Measurements from ENCODE around the gene ORC1. TPM values are rescaled to one million over a fixed set of nuclear protein-coding genes. Genes with fewer than 3 reads are reported as not detected.

Gene ORC1
- total RNA-seq (2014; rRNA removed; shearing (Covaris generic)) (1.9 and 3.4 TPM in 2 replicates), polyA plus RNA-seq (2016; fragmentation: Nextera tagmentation; extraction: Ambion mirVana) (1.4 and 1.9 TPM in 2 replicates)

DNA sequence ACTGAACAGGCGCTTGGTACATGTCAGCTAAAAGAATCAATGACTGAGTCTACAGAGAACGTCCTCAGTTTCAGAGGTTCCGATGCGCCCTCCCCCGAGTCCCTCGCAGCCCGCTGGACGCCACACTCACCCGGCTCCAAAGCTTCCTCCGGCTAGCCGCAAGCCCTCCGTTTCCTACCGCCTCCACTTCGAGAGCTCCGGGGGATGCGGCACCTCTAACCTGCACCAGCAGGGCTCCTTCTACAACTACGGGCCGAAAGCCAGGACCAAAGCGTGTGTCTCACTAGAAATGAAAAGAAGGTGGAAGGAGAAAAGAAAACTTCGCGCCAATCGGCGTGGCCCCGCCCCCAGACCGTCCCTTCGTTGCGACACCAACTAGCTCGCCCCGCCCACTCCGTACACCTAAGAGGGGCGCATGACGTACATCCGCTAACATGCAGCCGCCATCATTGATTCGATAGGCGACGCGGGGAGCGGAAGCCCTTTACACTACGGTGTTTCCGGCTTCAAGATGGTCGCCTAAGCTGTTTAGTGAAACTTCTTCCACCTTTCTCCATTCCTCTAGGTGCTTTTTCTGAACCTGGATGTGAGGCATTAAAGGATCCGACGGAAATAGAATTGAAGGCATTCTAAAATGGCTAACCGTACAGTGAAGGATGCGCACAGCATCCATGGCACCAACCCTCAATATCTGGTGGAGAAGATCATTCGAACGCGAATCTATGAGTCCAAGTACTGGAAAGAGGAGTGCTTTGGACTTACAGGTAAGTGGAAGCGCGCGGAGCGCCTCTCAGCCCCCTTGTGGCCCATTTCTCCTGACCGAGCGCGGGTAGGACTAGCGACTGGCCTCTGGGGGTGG, at the start of gene ORC1, which contains the start of gene PRPF38A:
Gene ORC1 (minus strand): TSS at position 308 of the 859 bp plus-strand sequence. CDS start 2,200 bp downstream, outside the sequence.
Gene PRPF38A (plus strand): TSS at position 487 of the 859 bp plus-strand sequence. CDS start 148 bp downstream, at position 635.
- no peaks in the 10 kb centered on the region for H3K9me2 ChIP-seq (ENCODE audit: insufficient read depth)
- H3K4me3 ChIP-seq = peak within 1 kb of the TSS; percentile 100
- H3K9ac ChIP-seq = peak within 1 kb of the TSS; percentile 97
- H3K79me2 ChIP-seq (ENCODE audit: insufficient read depth) = peaks cover 59% of the 10 kb centered on the region
- H3K36me3 ChIP-seq (ENCODE audit: low read depth) = peaks cover 26% of the 10 kb centered on the region; the same call in 1 of the 2 replicates
- H3K4me1 ChIP-seq (ENCODE audit: insufficient read depth) = peaks cover 11% of the 10 kb centered on the region
- H3K27ac ChIP-seq = peak within 1 kb of the TSS; percentile 89
- TF ChIP-seq EZH2phosphoT487 (IDR thresholded peaks at IDR 0.05; ENCODE audit: insufficient read depth, low read depth) (no peak), EZH2 (IDR thresholded peaks at IDR 0.05; ENCODE audit: insufficient read depth, poor library complexity, severe bottlenecking) (no peak)
- H3K27me3 ChIP-seq (replicated peaks; ENCODE audit: insufficient read depth) = no peaks in the 10 kb centered on the region
- WGBS, 2 experiments (ENCODE audit: low coverage in 1 of 2, low lambda C conversion rate in 2 of 2, missing lambda C conversion rate in 2 of 2) = 1% methylated on average over 47 to 57 of the region's 57 CpGs
- H4K20me1 ChIP-seq (ENCODE audit: insufficient read depth) = no peaks in the 10 kb centered on the region
- no peaks in the 10 kb centered on the region for H3F3A ChIP-seq (ENCODE audit: insufficient read depth)
- H2AFZ ChIP-seq = peak within 1 kb of the TSS; percentile 99
- DNase-seq = peak; percentile 100
- H3K4me2 ChIP-seq (ENCODE audit: unreplicated experiment) = peak within 1 kb of the TSS; percentile 99
- H3K9me3 ChIP-seq (ENCODE audit: low read depth) = no peaks in the 10 kb centered on the region
- in situ Hi-C loops (cut with MboI) = no loop called here

GRCh38 chr1:52444463-52444862, 40.2 kb upstream of the ORC1 start:
- Histone ChIP-seq H3F3A (ENCODE audit: insufficient read depth) (no peaks in the 10 kb centered on the region), H4K20me1 (ENCODE audit: insufficient read depth) (no peaks in the 10 kb centered on the region), H3K36me3 (ENCODE audit: low read depth) (peaks cover 13% of the 10 kb centered on the region), H3K4me1 (ENCODE audit: insufficient read depth) (no peaks in the 10 kb centered on the region), H3K9me2 (ENCODE audit: insufficient read depth) (no peaks in the 10 kb centered on the region), H3K4me2 (ENCODE audit: unreplicated experiment) (no peak overlapping the region), H2AFZ (no peak overlapping the region), H3K79me2 (ENCODE audit: insufficient read depth) (no peaks in the 10 kb centered on the region), H3K27me3 (replicated peaks; ENCODE audit: insufficient read depth) (no peaks in the 10 kb centered on the region), H3K27ac (no peak overlapping the region), H3K9ac (no peak overlapping the region), H3K4me3 (no peak overlapping the region), H3K9me3 (ENCODE audit: low read depth) (no peaks in the 10 kb centered on the region)
- 63 to 77% methylated on average over 2 of the region's 2 CpGs for WGBS, 2 experiments (ENCODE audit: low coverage in 1 of 2, low lambda C conversion rate in 2 of 2, missing lambda C conversion rate in 2 of 2)
- TF ChIP-seq EZH2phosphoT487 (IDR thresholded peaks at IDR 0.05; ENCODE audit: insufficient read depth, low read depth) = no peak
- no peak for TF ChIP-seq EZH2 (IDR thresholded peaks at IDR 0.05; ENCODE audit: insufficient read depth, poor library complexity, severe bottlenecking)
- DNase-seq = no peak
- in situ Hi-C loops (cut with MboI) = no loop called here

DNA sequence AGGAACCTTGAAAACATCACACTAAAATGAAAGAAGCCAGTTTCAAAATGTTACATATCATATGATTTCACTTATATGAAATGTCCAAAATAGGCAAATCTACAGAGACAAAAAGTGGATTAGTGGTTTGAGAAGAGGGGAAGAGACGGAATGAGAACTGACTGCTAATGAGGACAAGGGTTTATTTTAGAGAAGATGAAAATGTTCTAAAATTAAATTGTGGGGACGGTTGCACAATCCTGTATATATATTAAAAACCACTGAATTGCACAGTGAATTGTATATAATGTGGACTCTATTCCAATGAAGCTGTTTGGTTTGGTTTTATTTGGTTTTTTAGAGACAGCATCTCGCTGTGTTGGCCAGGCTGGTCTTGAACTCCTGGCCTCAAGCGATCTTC, 35.8 kb upstream of the ORC1 start:
- Histone ChIP-seq H3K9me2 (ENCODE audit: insufficient read depth) (no peaks in the 10 kb centered on the region), H3K4me1 (ENCODE audit: insufficient read depth) (no peaks in the 10 kb centered on the region), H3K9ac (no peak overlapping the region), H3K27ac (no peak overlapping the region), H3K4me3 (no peak overlapping the region), H3K4me2 (ENCODE audit: unreplicated experiment) (no peak overlapping the region), H3F3A (ENCODE audit: insufficient read depth) (no peaks in the 10 kb centered on the region), H2AFZ (no peak overlapping the region), H4K20me1 (ENCODE audit: insufficient read depth) (no peaks in the 10 kb centered on the region), H3K36me3 (ENCODE audit: low read depth) (peaks cover 6% of the 10 kb centered on the region; the same call in 1 of the 2 replicates), H3K9me3 (ENCODE audit: low read depth) (no peaks in the 10 kb centered on the region), H3K79me2 (ENCODE audit: insufficient read depth) (no peaks in the 10 kb centered on the region), H3K27me3 (replicated peaks; ENCODE audit: insufficient read depth) (no peaks in the 10 kb centered on the region)
- no peak for DNase-seq
- in situ Hi-C loops (cut with MboI) = no loop called here
- WGBS, 2 experiments (ENCODE audit: low coverage in 1 of 2, low lambda C conversion rate in 2 of 2, missing lambda C conversion rate in 2 of 2) = 97% methylated on average over 4 of the region's 4 CpGs
- no peak for TF ChIP-seq EZH2phosphoT487 (IDR thresholded peaks at IDR 0.05; ENCODE audit: insufficient read depth, low read depth)
- no peak for TF ChIP-seq EZH2 (IDR thresholded peaks at IDR 0.05; ENCODE audit: insufficient read depth, poor library complexity, severe bottlenecking)

- in situ Hi-C loops (cut with MboI) = no loop called here
- TF ChIP-seq EZH2phosphoT487 (IDR thresholded peaks at IDR 0.05; ENCODE audit: insufficient read depth, low read depth) = no peak
- no peak for TF ChIP-seq EZH2 (IDR thresholded peaks at IDR 0.05; ENCODE audit: insufficient read depth, poor library complexity, severe bottlenecking)
- H3K9me2 ChIP-seq (ENCODE audit: insufficient read depth) = no peaks in the 10 kb centered on the region
- DNase-seq = no peak
- H4K20me1 ChIP-seq (ENCODE audit: insufficient read depth) = no peaks in the 10 kb centered on the region
- no peaks in the 10 kb centered on the region for H3K9me3 ChIP-seq (ENCODE audit: low read depth)
- H3K27ac ChIP-seq = no peak overlapping the region
- no peak overlapping the region for H3K4me3 ChIP-seq
- H3K27me3 ChIP-seq (replicated peaks; ENCODE audit: insufficient read depth) = no peaks in the 10 kb centered on the region
- H3K36me3 ChIP-seq (ENCODE audit: low read depth) = peaks cover 20% of the 10 kb centered on the region; the same call in 1 of the 2 replicates
- H3K79me2 ChIP-seq (ENCODE audit: insufficient read depth) = no peaks in the 10 kb centered on the region
- WGBS, 2 experiments (ENCODE audit: low coverage in 1 of 2, low lambda C conversion rate in 2 of 2, missing lambda C conversion rate in 2 of 2) = 87 to 91% methylated on average over 7 of the region's 7 CpGs
- H3F3A ChIP-seq (ENCODE audit: insufficient read depth) = no peaks in the 10 kb centered on the region
- no peak overlapping the region for H2AFZ ChIP-seq
- H3K4me1 ChIP-seq (ENCODE audit: insufficient read depth) = no peaks in the 10 kb centered on the region
- H3K9ac ChIP-seq = no peak overlapping the region
- H3K4me2 ChIP-seq (ENCODE audit: unreplicated experiment) = no peak overlapping the region
These were observed 32.6 kb upstream of the ORC1 start for GRCh38 chr1:52436817-52437216.
